ENCODE measurements around the gene RBM19.

RBM19 gene

GRCh38 chr12:113931517-113931916, 34.6 kb downstream of the RBM19 start:
- no peak for DNase-seq (ENCODE audit: low read depth, low spot score)

- no peak for DNase-seq (ENCODE audit: low read depth, low spot score)
These were observed 35.9 kb downstream of the RBM19 start for GRCh38 chr12:113930249-113930648.

DNA sequence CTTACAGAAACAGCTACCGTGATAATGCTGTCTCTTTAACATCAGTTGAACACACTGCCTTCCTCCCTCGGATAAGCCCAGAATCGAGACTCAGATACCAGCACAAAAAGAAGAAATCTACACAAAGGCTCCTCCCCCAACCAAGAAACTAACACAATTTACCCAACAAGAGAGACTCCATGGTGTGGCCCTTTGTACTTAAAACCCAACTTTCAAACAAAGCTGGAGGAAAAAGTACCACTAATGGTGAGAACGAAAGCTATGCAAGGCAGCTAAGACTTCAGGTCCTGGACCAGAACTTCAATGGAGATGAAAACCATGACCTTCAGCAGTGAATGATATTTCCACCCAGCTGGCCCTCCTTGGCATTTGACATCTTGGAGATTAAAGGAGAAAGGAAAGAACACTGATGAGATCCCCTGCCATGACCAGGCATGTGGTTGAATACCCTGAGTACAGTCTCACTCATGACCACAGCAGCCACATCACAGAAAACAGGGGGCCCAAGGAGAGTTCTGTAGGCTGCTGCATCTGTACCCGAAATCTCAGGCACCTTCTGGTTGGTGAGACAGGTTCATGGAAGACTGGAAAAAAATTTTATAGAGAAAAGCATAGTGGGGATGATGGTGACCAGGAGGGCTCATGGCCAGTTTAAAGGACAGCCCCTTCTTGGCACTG, 36.7 kb downstream of the RBM19 start:
- DNase-seq (ENCODE audit: low read depth, low spot score) = no peak

DNA sequence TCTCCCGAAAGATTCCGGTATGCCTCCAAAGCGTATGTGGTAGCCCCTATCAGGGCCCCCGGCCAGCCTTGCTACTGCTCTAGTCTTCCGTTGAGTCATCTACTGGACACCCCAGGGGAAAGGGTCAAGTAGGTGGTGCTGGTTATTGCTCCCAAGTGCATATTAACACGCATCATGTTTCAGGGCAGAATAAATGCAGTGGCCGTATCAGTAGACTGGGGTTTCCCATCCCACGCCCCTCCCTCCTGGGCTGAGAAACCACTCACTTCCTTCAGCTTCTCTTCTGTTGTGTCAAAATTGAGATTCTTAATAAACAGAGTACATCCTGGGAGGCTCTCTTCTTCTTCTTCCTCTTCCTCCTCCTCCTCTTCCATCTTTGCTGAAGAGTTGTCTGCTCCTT, 39.3 kb downstream of the RBM19 start:
- DNase-seq (ENCODE audit: low read depth, low spot score) = no peak

DNA sequence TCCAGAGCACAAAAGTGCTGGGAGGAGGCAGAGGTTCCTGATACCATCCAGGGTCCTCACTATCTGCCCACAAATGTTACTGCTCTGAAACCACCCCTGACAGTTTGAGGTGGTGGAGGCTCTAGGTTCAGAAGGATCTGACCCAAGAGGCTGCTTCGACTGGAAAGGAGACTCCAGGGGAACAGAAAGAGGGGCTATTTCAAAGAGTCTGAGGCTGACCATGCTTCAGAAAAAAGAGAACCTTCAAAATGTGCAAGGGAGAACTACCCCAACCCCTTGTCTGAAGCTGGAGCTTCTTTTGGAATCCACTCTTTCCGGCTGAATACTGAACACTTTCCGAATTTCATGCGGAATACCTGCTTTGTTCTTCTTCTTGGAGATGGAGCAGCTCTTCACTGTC, 41.8 kb downstream of the RBM19 start:
- DNase-seq (ENCODE audit: low read depth, low spot score) = no peak

GRCh38 chr12:113923251-113923650, 42.9 kb downstream of the RBM19 start:
- no peak for DNase-seq (ENCODE audit: low read depth, low spot score)

DNA sequence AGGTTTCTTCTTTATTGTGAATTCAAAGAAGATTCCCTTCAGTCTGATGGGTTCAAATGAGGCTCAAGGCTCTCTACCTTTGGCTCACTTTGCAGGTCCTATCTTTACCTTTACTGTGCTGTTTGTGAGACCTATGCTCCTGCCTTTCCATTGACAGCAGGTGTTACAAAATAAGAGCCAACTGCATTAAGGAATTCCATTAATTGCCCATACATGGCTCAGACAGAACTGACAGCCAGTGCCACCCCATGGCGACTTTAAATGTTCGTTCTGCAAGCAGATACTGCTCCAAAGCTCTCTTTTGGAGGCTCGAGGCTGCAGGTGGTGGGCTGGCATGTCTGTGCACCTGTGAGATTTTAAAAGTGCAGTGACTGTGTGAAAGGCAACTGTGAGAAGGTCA, 44.7 kb downstream of the RBM19 start:
- no peak for DNase-seq (ENCODE audit: low read depth, low spot score)

- DNase-seq (ENCODE audit: low read depth, low spot score) = no peak
These were observed 46.3 kb downstream of the RBM19 start for GRCh38 chr12:113919791-113920190.

GRCh38 chr12:113918306-113918705, 47.8 kb downstream of the RBM19 start:
- DNase-seq (ENCODE audit: low read depth, low spot score) = no peak

DNA sequence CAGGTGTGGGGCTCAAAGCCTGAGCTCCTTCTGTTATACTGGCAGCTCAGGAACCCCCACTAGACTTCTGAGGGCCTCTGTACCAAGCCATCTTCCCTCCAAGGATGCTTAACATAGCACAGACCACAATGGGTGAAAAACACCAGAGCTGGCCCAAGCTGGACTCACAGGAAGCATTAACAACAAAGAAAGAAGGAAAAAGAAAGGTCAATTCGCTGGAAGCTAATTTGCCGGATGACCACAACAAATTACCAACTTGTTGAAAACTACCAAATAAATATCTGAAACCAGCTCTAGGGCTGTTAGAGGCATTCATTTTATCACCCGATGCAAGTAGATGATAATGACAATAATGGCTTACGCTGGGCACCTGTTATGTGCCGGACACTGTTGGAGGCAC, 48.7 kb downstream of the RBM19 start:
- DNase-seq (ENCODE audit: low read depth, low spot score) = no peak

- DNase-seq (ENCODE audit: low read depth, low spot score) = no peak
These were observed 51.3 kb downstream of the RBM19 start for GRCh38 chr12:113914806-113915205.

- no peak for DNase-seq (ENCODE audit: low read depth, low spot score)
These were observed 51.9 kb downstream of the RBM19 start for GRCh38 chr12:113914176-113914575.

- DNase-seq (ENCODE audit: low read depth, low spot score) = peak; percentile 90
These were observed 53.3 kb downstream of the RBM19 start for GRCh38 chr12:113912760-113913329.

GRCh38 chr12:113911971-113912759, 54.0 kb downstream of the RBM19 start:
- no peak for DNase-seq (ENCODE audit: low read depth, low spot score)

DNA sequence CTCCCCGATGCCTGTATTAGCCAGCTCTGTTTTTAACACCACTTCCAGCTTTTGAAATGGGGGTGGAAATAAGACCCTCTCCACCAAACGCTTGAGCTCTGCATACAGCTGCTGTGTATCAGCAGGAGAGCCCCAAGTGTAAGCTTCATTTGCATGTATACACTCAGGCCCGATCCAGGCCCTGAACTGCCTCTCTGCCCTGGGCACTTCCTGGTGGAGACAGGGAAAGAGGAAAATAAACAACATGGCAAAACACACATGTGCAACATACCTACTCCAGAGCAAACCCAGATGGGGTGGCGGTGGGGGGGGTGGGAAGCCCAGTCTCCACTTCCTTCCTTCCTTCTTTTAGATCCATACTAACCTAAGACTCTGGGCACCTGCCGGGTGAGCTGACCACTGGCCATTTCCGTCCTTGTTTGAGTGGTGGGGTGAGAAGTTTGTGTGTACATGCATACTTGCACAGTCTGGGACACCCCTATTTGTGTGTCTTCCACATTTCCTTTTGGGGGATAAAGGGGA, 55.3 kb downstream of the RBM19 start:
- DNase-seq (ENCODE audit: low read depth, low spot score) = no peak

GRCh38 chr12:113909776-113910420, 56.2 kb downstream of the RBM19 start:
- no peak for DNase-seq (ENCODE audit: low read depth, low spot score)

DNA sequence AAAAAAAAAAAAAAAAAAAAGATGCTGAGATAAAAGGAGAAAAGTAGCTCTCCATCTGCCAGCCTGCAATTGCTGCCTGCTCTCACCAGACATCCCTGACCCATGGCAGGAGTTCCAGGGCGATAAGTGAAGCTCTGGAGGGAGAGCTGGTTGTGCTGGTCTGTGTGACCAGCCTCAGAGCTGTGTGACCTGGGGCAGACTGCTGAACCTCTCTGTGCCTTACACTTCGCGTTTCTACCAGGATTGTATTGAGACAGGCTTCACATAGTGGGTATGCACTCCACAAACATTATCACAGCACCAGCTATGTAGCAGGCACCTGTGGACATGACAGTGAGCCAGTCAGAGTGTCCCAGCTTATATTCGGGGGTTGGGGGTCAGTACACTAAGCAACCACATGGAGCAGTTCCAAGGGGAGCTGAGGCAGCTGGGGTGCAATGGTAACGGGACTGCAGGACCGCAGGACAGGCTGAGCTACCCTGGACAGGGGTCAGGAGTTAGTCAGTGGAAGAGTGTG, 57.5 kb downstream of the RBM19 start:
- no peak for DNase-seq (ENCODE audit: low read depth, low spot score)

DNA sequence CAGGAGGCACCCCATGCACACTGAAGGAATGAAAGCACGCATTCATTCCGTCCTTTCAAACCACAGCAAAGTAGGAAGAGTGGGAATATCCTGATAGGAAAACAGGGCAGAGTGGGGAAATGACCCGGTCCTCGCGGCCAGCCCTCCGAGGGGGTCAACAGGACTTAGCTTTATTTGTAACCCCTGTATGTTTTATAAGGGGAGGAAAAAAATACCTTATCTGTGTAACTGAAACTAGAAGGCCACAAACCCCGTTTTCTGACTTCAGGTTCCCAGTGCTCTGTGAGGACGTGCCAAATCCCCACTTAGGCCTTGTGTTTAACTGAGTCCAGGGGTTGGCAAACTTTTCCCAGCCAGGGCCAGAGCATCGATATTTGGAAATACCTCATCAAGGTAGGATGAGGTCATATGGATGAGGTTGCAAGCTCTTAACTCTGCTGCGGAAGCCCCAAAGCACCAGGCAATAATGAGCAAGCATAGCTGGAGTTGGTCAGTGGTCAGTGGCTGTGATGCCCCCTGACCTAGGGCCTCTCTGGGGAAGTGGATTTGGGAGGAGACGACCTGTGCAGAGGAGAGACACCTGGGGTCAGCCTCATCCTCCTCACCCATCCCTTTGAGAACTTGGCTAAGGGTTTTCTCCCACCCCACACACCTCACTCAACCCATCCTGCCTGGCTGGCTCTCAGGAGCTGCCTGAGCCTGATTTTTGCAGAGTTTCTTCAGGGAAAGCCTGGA, 58.5 kb downstream of the RBM19 start:
- no peak for DNase-seq (ENCODE audit: low read depth, low spot score)

DNA sequence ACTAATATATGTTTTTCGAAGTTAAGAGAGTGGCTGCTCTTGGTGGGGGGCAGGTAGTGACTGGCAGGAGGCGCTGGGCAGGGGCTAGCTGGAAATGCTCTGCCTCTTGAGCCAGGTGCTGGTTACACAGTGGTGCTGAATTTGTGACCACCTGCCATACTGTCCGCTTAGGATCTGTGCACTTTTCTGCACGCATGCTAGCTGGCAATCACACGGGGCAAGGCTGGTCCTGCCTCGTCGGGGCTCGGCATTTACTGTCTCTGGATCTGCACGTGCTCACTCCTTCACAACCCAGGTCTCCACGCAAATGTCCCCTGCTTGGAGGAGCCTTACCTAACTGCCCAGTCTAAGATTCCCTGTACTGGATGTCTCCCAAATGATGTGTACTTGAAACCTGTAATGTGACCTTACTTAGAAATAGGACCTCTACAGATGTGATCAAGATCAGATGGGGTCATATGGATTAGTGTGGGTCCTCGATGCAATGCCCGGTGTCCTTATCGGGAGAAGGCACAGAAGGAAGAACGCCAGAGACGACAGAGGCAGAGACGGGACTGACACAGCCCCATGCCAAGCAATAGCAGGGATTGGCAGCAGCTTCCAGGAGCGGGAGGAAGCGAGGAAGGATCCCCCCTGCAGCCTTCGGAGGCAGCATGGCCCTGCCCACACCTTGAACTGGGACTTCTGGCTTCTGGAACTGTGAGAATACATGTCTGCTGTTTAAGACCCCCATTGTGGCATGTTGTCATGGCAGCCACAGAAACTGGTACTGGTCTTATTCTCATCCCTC, 59.5 kb downstream of the RBM19 start:
- no peak for DNase-seq (ENCODE audit: low read depth, low spot score)

DNA sequence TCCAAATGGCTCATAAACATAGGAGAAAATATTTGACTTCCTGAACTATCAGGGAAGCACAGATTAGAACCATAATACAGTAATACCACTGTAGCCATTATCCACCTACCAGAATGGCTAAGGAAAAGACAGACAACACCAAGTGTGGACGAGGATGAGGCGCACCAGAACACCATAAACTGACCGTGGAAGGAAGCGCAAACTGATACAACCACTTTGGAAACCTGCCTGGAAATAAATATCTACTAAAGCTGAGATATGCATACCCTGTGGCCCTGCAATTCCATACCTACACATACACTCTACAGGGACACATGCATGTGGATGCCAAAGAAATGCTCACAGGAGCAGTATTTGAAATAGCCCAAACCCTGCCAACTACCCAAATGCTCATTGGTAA, 60.3 kb downstream of the RBM19 start:
- no peak for DNase-seq (ENCODE audit: low read depth, low spot score)
